Gastrocnemius medialis (tissue), 4 donors: ENCODE data around the gene PCCB.

Source experiments
- POLR2A ChIP-seq, 2 donors: fragments of 450-650 bp; IDR thresholded peaks; one replicate each; pipeline ENCODE4 v1.6.1; 2017; ENCODE audit warnings: antibody characterized with exemption in 2 of 2, mild to moderate bottlenecking in 2 of 2, moderate library complexity in 2 of 2
- TF ChIP-seq, protein P1 (sequence below), 5 experiments: fragments of 450-650 bp in 3 of 5; fragments of 200-600 bp in 2 of 5; sonication (generic) in 2 of 5; IDR thresholded peaks in 4 of 5; conservative IDR thresholded peaks in 1 of 5; 1 replicate in 4 of 5; 2 replicates in 1 of 5; pipeline ENCODE4 v1.5.1; 2016 to 2019; ENCODE audit warnings: antibody characterized with exemption in 5 of 5, mild to moderate bottlenecking in 3 of 5, moderate library complexity in 3 of 5

DNA sequence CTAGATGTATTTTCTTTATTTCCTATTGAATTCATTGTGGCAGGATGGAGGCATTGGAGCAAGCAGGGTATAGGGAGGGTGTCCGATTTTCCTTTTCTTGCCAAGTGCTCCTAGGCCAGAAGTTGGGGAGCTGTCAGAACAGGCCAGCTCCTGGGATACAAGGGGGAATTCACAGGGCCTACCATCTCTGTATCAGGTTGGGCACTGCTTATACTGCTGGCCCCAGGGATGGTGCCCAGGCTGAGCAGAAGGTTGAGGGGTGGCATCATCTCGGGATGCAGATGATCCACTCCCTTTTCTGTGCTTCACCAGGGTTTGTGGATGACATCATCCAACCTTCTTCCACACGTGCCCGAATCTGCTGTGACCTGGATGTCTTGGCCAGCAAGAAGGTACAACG lies 79.5 kb downstream of the PCCB start:
- TF ChIP-seq, protein P1, sequence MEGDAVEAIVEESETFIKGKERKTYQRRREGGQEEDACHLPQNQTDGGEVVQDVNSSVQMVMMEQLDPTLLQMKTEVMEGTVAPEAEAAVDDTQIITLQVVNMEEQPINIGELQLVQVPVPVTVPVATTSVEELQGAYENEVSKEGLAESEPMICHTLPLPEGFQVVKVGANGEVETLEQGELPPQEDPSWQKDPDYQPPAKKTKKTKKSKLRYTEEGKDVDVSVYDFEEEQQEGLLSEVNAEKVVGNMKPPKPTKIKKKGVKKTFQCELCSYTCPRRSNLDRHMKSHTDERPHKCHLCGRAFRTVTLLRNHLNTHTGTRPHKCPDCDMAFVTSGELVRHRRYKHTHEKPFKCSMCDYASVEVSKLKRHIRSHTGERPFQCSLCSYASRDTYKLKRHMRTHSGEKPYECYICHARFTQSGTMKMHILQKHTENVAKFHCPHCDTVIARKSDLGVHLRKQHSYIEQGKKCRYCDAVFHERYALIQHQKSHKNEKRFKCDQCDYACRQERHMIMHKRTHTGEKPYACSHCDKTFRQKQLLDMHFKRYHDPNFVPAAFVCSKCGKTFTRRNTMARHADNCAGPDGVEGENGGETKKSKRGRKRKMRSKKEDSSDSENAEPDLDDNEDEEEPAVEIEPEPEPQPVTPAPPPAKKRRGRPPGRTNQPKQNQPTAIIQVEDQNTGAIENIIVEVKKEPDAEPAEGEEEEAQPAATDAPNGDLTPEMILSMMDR (IDR thresholded peaks at IDR 0.05 in 4 of 5, conservative IDR thresholded peaks at IDR 0.05 in 1 of 5): no peak
- TF ChIP-seq POLR2A (IDR thresholded peaks at IDR 0.05): no peak
